GM18907 (cell line): ENCODE data around the gene MATK.
"Not testable (repeated sequence)": the region's sequence is repeated elsewhere in the genome, so short reads cannot be mapped to it uniquely, and the experiment has no call there.

ENCODE experiments used
- ATAC-seq: cut with Tn5 transposase; IDR thresholded peaks from one replicate; pipeline ENCODE4 v1.9.1; 2021; ENCODE audit warnings: mild to moderate bottlenecking, moderate library complexity; ENCODE audit not compliant: unreplicated experiment

The MATK gene

DNA sequence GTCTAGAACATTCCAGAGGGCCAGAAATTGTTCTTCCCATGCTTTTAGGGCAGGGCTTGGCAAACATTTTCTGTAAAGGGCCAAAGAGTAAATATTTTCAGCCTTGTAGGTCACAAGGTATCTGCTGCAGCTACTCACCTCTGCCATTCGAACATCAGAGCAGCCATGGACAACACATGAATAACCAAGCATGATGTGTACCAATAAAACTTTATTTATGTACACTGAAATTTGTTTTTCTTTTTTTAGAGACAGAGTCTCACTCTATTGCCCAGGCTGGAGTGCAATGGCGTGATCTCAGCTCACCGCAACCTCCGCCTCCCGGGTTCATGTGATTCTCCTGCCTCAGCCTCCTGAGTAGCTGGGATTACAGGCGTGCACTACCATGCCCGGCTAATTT is 28.5 kb downstream of the MATK start:
- ATAC-seq, result not testable (repeated sequence)

- no peak for ATAC-seq
These were observed 32.4 kb downstream of the MATK start for GRCh38 chr19:3753631-3754410.

GRCh38 chr19:3752492-3752891 is 33.7 kb downstream of the MATK start:
- no peak for ATAC-seq

- ATAC-seq, result no peak
These were observed 34.9 kb downstream of the MATK start for GRCh38 chr19:3751236-3751635.

DNA sequence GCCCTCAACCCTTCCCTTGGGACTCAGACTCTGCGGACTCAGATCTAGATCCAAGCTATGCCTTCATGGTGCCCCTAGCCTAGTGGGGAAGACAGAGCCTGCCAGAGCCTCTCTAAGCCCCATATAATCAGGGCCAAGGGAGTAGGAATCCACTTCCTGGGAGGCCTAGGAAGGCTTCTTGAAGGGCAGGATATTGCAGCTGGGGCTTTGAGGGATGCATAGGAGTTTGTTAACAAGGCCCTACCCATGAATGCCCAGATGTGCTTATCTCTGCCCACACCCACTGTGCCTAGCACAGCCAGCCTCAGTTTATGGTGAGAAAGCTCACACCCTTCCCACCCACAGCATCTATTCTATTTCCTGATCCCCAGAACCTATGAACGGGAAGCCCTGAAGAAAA is 36.0 kb downstream of the MATK start:
- no peak for ATAC-seq

- no peak for ATAC-seq
These were observed 37.2 kb downstream of the MATK start for GRCh38 chr19:3748965-3749364.

DNA sequence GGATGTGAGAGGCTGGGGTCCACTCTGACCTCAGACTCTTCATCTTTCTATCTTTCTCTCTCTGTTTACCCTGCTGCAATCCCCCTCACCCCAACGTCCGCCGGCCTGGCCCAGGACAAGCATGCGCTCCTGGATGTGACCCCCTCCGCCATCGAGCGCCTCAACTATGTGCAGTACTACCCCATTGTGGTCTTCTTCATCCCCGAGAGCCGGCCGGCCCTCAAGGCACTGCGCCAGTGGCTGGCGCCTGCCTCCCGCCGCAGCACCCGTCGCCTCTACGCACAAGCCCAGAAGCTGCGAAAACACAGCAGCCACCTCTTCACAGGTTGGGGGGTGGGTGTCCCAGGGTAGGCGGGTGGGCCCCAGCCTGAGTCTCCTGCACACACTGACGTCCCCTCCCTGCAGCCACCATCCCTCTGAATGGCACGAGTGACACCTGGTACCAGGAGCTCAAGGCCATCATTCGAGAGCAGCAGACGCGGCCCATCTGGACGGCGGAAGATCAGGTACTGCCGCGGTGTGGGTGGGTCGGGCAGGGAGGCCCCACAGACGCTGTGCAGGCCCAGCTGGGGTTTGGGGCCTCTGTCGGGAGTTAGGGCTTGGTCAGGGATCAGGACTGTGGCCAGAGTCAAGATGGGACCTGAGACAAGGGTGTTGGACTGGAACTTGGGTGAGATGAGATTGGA is 39.7 kb downstream of the MATK start:
- no peak for ATAC-seq

DNA sequence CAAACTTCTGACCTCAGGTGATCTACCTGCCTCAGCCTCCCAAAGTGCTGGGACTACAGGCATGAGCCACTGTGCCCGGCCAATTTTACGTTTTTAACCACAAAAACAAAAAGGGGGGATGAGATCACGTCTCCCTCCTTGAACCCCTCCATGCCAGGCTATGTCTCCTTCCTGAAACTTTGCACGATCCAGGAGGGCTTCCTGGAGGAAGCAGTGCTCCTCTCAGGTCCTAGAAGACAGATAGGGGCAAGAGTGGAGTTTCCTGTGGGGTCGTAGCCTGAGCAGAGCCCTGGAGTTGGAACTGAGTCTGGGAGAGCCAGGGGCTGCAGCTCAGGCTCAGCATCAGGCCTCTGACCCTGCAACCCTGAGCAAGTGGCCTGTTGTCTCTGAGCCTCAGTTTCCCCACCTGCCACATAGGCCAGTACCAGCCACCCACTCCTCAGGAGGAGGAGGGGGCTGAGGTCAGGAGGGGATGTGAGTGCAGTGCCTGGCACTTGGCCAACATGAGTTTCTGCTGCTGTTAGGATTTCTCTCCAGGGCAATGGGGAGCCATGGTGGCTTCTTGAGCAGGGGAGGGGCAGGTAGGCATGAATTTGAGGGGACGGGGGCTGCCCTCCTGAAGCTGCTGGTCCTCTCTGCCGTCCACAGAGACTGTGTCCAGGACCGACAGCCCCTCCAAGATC is 40.7 kb downstream of the MATK start:
- ATAC-seq, result no peak

DNA sequence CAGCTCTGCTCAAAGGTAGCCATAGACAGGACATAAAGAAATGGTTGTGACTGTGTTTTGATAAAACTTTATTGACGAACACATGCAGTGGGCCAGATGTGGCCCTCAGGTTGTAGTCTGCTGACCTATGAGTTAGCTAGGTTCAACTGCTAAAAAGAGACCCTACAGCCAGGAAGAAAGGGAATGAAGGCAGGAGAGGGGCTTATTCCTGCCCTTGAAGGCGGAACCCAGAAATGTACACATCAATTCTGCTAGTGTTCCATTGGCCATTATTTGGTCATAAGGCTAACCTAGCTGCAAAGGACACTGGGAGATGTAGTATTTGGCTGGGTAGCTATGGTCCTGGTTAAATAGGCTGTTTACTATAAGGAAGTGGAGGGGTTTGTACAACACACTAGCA is 42.7 kb downstream of the MATK start:
- ATAC-seq, result no peak

- no peak for ATAC-seq
These were observed 45.8 kb downstream of the MATK start for GRCh38 chr19:3740431-3740830.

DNA sequence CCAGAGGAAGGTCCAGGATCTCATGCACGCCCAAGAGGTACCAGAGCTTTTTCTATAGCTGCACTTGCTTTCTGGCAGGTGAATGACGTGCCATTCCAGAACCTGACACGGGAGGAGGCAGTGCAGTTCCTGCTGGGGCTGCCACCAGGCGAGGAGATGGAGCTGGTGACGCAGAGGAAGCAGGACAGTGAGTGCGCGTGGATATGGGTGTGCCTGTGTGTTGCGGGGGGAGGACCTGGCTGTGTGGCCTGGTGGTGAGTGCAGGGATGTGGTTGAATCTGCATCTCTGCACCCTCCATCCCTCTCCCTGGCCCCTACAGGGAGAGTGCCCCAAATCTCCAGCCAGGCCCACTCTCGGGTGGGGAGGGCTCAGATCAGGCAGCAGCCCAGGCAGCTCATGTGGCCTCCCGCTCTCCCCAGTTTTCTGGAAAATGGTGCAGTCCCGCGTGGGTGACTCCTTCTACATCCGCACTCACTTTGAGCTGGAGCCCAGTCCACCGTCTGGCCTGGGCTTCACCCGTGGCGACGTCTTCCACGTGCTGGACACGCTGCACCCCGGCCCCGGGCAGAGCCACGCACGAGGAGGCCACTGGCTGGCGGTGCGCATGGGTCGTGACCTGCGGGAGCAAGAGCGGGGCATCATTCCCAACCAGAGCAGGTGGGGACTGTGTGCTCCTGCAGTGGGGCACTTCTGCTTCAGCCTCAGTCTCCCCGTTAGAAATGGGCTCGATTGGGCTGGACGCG is 47.5 kb downstream of the MATK start:
- no peak for ATAC-seq

GRCh38 chr19:3737487-3738205 is 48.5 kb downstream of the MATK start:
- no peak for ATAC-seq

DNA sequence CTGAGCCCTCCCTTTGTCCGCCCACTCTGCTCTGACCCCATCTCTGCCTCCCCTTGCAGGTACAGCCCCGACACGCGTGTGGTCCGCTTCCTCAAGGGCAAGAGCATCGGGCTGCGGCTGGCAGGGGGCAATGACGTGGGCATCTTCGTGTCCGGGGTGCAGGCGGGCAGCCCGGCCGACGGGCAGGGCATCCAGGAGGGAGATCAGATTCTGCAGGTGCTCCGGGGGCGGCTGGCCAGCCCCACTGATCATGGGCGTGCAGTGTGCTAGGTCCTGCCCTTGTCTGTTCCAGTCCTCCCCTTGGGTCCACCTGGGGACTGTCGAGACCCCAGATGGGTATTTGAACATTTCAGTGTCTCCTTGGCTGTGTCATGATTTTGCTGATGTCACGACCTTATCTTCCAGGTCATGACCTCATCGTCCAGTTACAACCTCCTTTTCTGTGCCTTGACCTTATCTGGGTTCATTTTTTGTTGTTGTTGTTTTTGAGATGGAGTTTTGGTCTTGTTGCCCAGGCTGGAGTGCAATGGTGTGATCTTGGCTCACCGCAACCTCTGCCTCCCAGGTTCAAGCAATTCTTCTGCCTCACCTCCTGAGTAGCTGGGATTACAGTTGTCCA is 50.0 kb downstream of the MATK start:
- ATAC-seq, result no peak

- ATAC-seq, result no peak
These were observed 51.9 kb downstream of the MATK start for GRCh38 chr19:3734310-3734600.

GRCh38 chr19:3733549-3734309 is 52.5 kb downstream of the MATK start:
- no peak for ATAC-seq

DNA sequence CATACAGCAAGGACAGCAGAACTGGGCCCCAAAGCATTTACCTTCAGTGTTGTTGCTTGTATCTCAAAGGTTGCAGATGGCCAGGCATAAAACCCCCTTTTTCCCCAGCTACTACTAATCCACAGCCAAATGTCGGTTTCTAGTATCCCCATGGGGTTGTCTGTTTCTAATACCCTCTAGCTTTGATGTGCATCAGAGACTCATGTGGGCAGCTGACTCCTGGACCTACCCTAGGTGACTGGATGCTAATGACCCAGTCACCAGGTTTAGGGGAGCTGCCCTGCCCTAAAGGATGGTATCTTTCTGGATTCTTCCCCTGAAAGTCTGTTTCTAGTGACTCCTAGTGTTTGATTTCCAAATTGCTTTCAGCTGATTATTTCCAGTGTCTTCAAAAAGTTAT is 54.1 kb downstream of the MATK start:
- no peak for ATAC-seq

DNA sequence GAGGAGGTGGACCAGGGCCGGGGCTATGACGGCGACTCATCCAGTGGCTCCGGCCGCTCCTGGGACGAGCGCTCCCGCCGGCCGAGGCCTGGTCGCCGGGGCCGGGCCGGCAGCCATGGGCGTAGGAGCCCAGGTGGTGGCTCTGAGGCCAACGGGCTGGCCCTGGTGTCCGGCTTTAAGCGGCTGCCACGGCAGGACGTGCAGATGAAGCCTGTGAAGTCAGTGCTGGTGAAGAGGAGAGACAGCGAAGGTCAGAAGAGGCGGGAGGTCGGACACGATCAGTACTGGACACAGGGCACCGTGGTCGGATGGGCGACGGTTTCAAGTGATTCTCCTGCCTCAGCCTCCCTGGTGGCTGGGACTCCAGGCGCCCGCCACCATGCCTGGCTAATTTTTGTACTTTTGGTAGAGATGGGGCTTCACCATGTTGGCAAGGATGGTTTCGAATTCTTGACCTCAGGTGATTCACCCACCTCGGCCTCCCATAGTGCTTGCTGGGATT is 55.7 kb downstream of the MATK start:
- ATAC-seq, result no peak
